ENCODE data around the gene TRIM66. TPM values are rescaled to one million over a fixed set of nuclear protein-coding genes. Genes with fewer than 3 reads are reported as not detected.

The TRIM66 gene
- polyA plus RNA-seq, 3 donors, result 0.04 to 12.0 (median 0.47) TPM

GRCh38 chr11:8721609-8722500 lies 39.4 kb upstream of the TRIM66 start:
- no peak overlapping the region for H3K4me2 ChIP-seq (replicated peaks; ENCODE audit: extremely low read depth, low read length, poor library complexity, severe bottlenecking)
- H3K27ac ChIP-seq (ENCODE audit: low read depth in 1 of 2, low read length in 2 of 2), result no peak overlapping the region
- TF ChIP-seq, protein P1, sequence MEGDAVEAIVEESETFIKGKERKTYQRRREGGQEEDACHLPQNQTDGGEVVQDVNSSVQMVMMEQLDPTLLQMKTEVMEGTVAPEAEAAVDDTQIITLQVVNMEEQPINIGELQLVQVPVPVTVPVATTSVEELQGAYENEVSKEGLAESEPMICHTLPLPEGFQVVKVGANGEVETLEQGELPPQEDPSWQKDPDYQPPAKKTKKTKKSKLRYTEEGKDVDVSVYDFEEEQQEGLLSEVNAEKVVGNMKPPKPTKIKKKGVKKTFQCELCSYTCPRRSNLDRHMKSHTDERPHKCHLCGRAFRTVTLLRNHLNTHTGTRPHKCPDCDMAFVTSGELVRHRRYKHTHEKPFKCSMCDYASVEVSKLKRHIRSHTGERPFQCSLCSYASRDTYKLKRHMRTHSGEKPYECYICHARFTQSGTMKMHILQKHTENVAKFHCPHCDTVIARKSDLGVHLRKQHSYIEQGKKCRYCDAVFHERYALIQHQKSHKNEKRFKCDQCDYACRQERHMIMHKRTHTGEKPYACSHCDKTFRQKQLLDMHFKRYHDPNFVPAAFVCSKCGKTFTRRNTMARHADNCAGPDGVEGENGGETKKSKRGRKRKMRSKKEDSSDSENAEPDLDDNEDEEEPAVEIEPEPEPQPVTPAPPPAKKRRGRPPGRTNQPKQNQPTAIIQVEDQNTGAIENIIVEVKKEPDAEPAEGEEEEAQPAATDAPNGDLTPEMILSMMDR (IDR thresholded peaks at IDR 0.05), result no peak
- no peak overlapping the region for H3K4me3 ChIP-seq (replicated peaks in 1 of 3; ENCODE audit: low read depth in 2 of 3, low read length in 3 of 3)
- intact Hi-C loops (cut with micrococcal nuclease), result no loop called here
- H3K4me3 Mint-ChIP-seq, result no peak overlapping the region
- no peak overlapping the region for H3K9ac ChIP-seq (ENCODE audit: insufficient read depth, low read length, poor library complexity, severe bottlenecking)
- peaks cover 0 to 2% (median 0%) of the 10 kb centered on the region in 7 donors for H3K9me3 Mint-ChIP-seq
- peak overlapping the region in 1 of 7 donors; percentile 40 for H3K27ac Mint-ChIP-seq
- peaks cover 16% of the 10 kb centered on the region for H3K4me1 Mint-ChIP-seq
- H4K20me1 ChIP-seq (ENCODE audit: insufficient read depth, low read length), result no peaks in the 10 kb centered on the region
- no peaks in the 10 kb centered on the region for H3K36me3 ChIP-seq (replicated peaks in 1 of 2; ENCODE audit: control insufficient read depth in 1 of 2, insufficient read depth in 2 of 2, low read length in 2 of 2)
- H3K36me3 Mint-ChIP-seq, result no peaks in the 10 kb centered on the region
- H3K79me2 ChIP-seq (ENCODE audit: insufficient read depth, low read length), result no peaks in the 10 kb centered on the region
- H3K9me3 ChIP-seq (replicated peaks in 1 of 2; ENCODE audit: control insufficient read depth in 1 of 2, insufficient read depth in 1 of 2, low read length in 2 of 2), result no peaks in the 10 kb centered on the region
- H3K27me3 Mint-ChIP-seq (ENCODE audit: low read depth in 3 of 3), result peaks cover 2 to 3% (median 3%) of the 10 kb centered on the region in 3 donors
- peaks cover 11 to 17% of the 10 kb centered on the region in 2 donors for H3K4me1 ChIP-seq (ENCODE audit: control insufficient read depth in 1 of 2, insufficient read depth in 2 of 2, low read length in 2 of 2)
- no peak overlapping the region for H2AFZ ChIP-seq (ENCODE audit: insufficient read depth, low read depth, low read length, poor library complexity, severe bottlenecking)
- H3K27me3 ChIP-seq (ENCODE audit: control insufficient read depth in 2 of 2, insufficient read depth in 2 of 2, low read length in 2 of 2), result no peaks in the 10 kb centered on the region
- WGBS (ENCODE audit: insufficient coverage), result 93% methylated on average over 8 of the region's 13 CpGs
- DNase-seq, result no peak

GRCh38 chr11:8720868-8721608 lies 38.6 kb upstream of the TRIM66 start:
- 80% methylated on average over 1 of the region's 5 CpGs for WGBS (ENCODE audit: insufficient coverage)
- H3K27ac Mint-ChIP-seq, result peak overlapping the region in 1 of 7 donors; percentile 40
- intact Hi-C loops (cut with micrococcal nuclease), result no loop called here
- Histone ChIP-seq H3K9me3 (replicated peaks in 1 of 2; ENCODE audit: control insufficient read depth in 1 of 2, insufficient read depth in 1 of 2, low read length in 2 of 2) (no peaks in the 10 kb centered on the region), H3K27ac (ENCODE audit: low read depth in 1 of 2, low read length in 2 of 2) (no peak overlapping the region), H3K27me3 (ENCODE audit: control insufficient read depth in 2 of 2, insufficient read depth in 2 of 2, low read length in 2 of 2) (no peaks in the 10 kb centered on the region), H3K79me2 (ENCODE audit: insufficient read depth, low read length) (no peaks in the 10 kb centered on the region), H4K20me1 (ENCODE audit: insufficient read depth, low read length) (no peaks in the 10 kb centered on the region), H3K4me2 (replicated peaks; ENCODE audit: extremely low read depth, low read length, poor library complexity, severe bottlenecking) (no peak overlapping the region), H3K36me3 (replicated peaks in 1 of 2; ENCODE audit: control insufficient read depth in 1 of 2, insufficient read depth in 2 of 2, low read length in 2 of 2) (no peaks in the 10 kb centered on the region), H3K4me1 (ENCODE audit: control insufficient read depth in 1 of 2, insufficient read depth in 2 of 2, low read length in 2 of 2) (peaks cover 11 to 18% of the 10 kb centered on the region in 2 donors), H3K4me3 (replicated peaks in 1 of 3; ENCODE audit: low read depth in 2 of 3, low read length in 3 of 3) (no peak overlapping the region), H2AFZ (ENCODE audit: insufficient read depth, low read depth, low read length, poor library complexity, severe bottlenecking) (no peak overlapping the region), H3K9ac (ENCODE audit: insufficient read depth, low read length, poor library complexity, severe bottlenecking) (no peak overlapping the region)
- no peaks in the 10 kb centered on the region for H3K36me3 Mint-ChIP-seq
- H3K27me3 Mint-ChIP-seq (ENCODE audit: low read depth in 3 of 3), result peaks cover 2 to 3% (median 2%) of the 10 kb centered on the region in 3 donors
- TF ChIP-seq, protein P1 (IDR thresholded peaks at IDR 0.05), result no peak
- no peak for DNase-seq
- no peak overlapping the region for H3K4me3 Mint-ChIP-seq
- H3K9me3 Mint-ChIP-seq, result peaks cover 0 to 2% (median 0%) of the 10 kb centered on the region in 7 donors
- peaks cover 16% of the 10 kb centered on the region for H3K4me1 Mint-ChIP-seq
